Retinal pigment epithelial cell (primary cell): ENCODE measurements around the gene C12orf50.

Experiments
- DNase-seq: peaks from one replicate; pipeline ENCODE4 v3.0.0-alpha.2; 2010; ENCODE audit warnings: low read depth
- H3K4me3 ChIP-seq: 2 replicates; pipeline ENCODE4 v1.5.1; 2011; ENCODE audit warnings: mild to moderate bottlenecking, low read length, control low read depth, moderate library complexity
- CTCF ChIP-seq: conservative IDR thresholded peaks from 2 replicates; pipeline ENCODE4 v1.5.1; 2011; ENCODE audit warnings: low read depth, low read length, control low read depth, inconsistent platforms

The C12orf50 gene

GRCh38 chr12:87935216-87935615 is 94.0 kb downstream of the C12orf50 start:
- TF ChIP-seq CTCF = no peak
- DNase-seq = no peak
- H3K4me3 ChIP-seq = no peak overlapping the region

DNA sequence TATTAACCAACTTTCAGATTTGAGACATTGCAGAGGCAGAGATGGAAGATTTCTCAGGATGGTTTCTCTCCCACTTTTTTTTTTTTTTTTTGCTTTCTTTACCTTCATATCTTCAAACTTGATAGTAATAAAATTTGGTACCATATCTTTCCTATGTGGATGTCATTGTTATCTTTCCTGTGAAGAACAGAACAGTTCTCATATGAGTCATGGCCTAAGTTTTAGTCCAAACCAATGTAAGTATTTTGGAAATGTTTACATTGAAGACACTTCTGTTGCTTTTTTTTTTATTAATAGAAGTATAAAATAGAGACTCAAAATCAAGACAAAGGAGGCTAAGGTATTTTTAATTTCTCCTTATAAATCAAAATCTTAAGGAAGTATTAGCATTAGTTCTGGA is 95.2 kb downstream of the C12orf50 start:
- DNase-seq = no peak
- H3K4me3 ChIP-seq = no peak overlapping the region
- no peak for TF ChIP-seq CTCF

- DNase-seq = no peak
- no peak for TF ChIP-seq CTCF
- no peak overlapping the region for H3K4me3 ChIP-seq
Measured at GRCh38 chr12:87931812-87932211, 97.4 kb downstream of the C12orf50 start.

DNA sequence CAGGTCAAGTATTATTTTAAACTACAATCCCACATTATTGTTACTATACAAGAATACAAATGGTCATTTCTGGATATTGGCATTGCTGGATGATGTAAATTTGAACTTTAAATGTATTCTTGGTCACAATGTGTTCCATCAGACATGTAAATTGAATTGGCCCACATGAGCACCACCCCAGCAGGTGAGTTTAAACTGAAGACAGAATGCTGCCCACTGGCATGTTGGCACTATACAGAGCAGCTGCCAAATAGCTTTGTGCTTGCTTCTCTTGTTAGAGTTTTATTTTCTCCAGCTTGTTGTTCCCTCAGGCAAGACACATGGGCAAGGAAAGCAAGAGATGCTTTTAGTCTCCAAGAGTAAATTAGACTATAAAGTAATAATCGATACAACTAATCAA is 98.6 kb downstream of the C12orf50 start:
- no peak for DNase-seq
- TF ChIP-seq CTCF = no peak
- H3K4me3 ChIP-seq = no peak overlapping the region
